ENCODE measurements around the gene BORCS8. TPM values are rescaled to one million over a fixed set of nuclear protein-coding genes. Genes with fewer than 3 reads are reported as not detected.

BORCS8 gene
- total RNA-seq, 4 donors from 2014 or later = 4.4 to 15.2 (median 10.9) TPM

DNA sequence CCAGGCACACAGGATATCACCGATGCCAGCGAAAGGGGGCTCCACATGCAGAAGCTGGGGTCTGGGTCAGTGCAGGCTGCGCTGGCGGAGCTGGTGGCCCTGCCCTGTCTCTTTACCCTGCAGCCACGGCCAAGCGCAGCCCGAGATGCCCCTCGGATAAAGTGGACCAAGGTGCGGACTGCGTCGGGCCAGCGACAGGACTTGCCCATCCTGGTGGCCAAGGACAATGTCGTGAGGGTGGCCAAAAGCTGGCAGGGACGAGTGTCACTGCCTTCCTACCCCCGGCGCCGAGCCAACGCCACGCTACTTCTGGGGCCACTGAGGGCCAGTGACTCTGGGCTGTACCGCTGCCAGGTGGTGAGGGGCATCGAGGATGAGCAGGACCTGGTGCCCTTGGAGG lies 27.0 kb upstream of the BORCS8 start:
- TF ChIP-seq POLR2A (IDR thresholded peaks at IDR 0.05) = no peak
- TF ChIP-seq, protein P1, sequence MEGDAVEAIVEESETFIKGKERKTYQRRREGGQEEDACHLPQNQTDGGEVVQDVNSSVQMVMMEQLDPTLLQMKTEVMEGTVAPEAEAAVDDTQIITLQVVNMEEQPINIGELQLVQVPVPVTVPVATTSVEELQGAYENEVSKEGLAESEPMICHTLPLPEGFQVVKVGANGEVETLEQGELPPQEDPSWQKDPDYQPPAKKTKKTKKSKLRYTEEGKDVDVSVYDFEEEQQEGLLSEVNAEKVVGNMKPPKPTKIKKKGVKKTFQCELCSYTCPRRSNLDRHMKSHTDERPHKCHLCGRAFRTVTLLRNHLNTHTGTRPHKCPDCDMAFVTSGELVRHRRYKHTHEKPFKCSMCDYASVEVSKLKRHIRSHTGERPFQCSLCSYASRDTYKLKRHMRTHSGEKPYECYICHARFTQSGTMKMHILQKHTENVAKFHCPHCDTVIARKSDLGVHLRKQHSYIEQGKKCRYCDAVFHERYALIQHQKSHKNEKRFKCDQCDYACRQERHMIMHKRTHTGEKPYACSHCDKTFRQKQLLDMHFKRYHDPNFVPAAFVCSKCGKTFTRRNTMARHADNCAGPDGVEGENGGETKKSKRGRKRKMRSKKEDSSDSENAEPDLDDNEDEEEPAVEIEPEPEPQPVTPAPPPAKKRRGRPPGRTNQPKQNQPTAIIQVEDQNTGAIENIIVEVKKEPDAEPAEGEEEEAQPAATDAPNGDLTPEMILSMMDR (IDR thresholded peaks at IDR 0.05) = no peak
- 87 to 88% methylated on average over 21 of the region's 21 CpGs for WGBS, 2 donors
- intact Hi-C loops (cut with DNase I; ENCODE audit: low total_unique reads) = no loop called here
- DNase-seq (ENCODE audit: low spot score in 2 of 2) = no peak
- no peak overlapping the region for H3K4me3 ChIP-seq (ENCODE audit: low read depth, poor library complexity, severe bottlenecking)

DNA sequence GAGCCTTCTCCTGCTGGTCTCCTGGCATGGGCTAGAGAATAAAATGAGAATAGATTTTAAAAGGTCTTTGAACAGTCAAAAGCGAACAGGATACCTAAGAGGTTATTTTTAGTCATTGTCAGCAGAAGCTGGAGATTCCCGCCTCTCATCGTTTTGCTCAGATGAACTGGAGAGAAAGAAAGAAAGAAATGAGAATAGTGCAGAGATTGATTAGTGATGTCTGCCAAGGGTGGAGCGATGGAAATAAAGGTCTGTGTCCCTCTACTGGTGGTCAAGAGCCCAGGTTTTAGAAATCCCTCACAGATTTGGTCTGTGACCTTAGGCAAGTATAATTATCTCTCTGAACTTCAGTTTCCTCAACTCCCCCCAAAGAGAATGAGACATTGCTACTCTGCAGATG lies 25.1 kb upstream of the BORCS8 start:
- intact Hi-C loops (cut with DNase I; ENCODE audit: low total_unique reads) = no loop called here
- no peak for DNase-seq (ENCODE audit: low spot score in 2 of 2)
- TF ChIP-seq POLR2A (IDR thresholded peaks at IDR 0.05) = no peak
- TF ChIP-seq, protein P1 (IDR thresholded peaks at IDR 0.05) = no peak
- no peak overlapping the region for H3K4me3 ChIP-seq (ENCODE audit: low read depth, poor library complexity, severe bottlenecking)
- WGBS, 2 donors = 41 to 60% methylated on average over 4 of the region's 4 CpGs

DNA sequence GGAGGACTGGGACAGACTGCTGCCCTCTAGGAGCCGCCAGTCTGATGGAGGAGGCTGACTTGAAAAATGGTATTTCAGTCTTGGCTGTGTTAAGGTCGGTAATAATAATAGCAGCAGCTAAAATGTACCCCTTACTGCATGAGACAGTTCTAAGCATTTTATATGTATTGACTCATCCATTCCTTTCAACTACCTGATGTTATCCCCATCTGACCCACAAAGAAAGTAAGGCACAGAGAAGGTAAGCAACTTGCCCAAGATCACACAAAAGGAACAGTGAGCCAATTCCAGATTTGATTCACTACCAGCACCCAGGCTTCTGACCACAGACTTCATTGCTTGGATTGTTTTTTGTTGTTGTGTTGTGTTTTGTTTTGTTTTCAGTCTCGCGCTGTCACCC lies 23.8 kb upstream of the BORCS8 start:
- 72 to 83% methylated on average over 4 of the region's 4 CpGs for WGBS, 2 donors
- no peak overlapping the region for H3K4me3 ChIP-seq (ENCODE audit: low read depth, poor library complexity, severe bottlenecking)
- no peak for DNase-seq (ENCODE audit: low spot score in 2 of 2)
- intact Hi-C loops (cut with DNase I; ENCODE audit: low total_unique reads) = no loop called here
- TF ChIP-seq POLR2A (IDR thresholded peaks at IDR 0.05) = no peak
- TF ChIP-seq, protein P1 (IDR thresholded peaks at IDR 0.05) = no peak

DNA sequence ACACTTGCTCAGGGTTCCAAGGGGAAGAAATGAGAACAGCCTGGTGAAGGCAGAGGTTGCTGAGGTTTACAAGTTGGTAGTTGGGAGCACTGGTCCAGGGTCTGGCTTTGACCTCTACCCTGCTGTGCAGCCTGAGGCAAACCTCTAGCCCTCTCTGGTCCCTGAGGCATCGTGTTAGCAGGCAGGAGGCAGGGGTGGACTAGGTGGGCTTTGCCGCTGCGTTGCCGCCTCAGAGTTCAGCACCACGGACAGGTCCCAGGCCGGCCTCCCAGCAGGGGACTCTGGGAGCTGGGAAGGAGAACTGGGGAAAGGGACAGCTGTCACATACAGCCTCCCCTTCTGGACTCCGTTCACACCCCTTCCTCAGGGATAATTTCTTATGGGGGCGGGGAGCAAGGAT lies 22.9 kb upstream of the BORCS8 start:
- WGBS, 2 donors = 3% methylated on average over 4 to 8 of the region's 8 CpGs
- intact Hi-C loops (cut with DNase I; ENCODE audit: low total_unique reads) = no loop called here
- H3K4me3 ChIP-seq (ENCODE audit: low read depth, poor library complexity, severe bottlenecking) = no peak overlapping the region
- no peak for TF ChIP-seq POLR2A (IDR thresholded peaks at IDR 0.05)
- TF ChIP-seq, protein P1 (IDR thresholded peaks at IDR 0.05) = no peak
- DNase-seq (ENCODE audit: low spot score in 2 of 2) = no peak

DNA sequence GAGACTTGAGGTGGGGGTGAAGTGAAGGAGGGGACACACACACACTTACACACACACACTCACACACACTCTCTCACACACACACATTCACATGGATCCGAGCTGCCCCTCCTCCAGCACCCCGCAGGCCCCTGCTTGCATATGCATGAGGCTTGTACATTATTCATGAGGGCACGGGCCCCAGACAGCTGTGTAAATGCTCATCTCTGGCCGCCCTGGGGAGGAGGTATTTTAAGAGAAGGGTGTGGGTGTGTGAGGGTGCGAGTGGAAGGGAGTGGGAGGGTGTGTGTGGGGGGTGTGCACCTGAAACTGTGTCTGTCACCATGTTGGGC lies 22.2 kb upstream of the BORCS8 start:
- intact Hi-C loops (cut with DNase I; ENCODE audit: low total_unique reads) = no loop called here
- H3K4me3 ChIP-seq (ENCODE audit: low read depth, poor library complexity, severe bottlenecking) = no peak overlapping the region
- no peak for DNase-seq (ENCODE audit: low spot score in 2 of 2)
- TF ChIP-seq, protein P1 (IDR thresholded peaks at IDR 0.05) = no peak
- TF ChIP-seq POLR2A (IDR thresholded peaks at IDR 0.05) = no peak
- 0 to 3% methylated on average over 5 of the region's 5 CpGs for WGBS, 2 donors

DNA sequence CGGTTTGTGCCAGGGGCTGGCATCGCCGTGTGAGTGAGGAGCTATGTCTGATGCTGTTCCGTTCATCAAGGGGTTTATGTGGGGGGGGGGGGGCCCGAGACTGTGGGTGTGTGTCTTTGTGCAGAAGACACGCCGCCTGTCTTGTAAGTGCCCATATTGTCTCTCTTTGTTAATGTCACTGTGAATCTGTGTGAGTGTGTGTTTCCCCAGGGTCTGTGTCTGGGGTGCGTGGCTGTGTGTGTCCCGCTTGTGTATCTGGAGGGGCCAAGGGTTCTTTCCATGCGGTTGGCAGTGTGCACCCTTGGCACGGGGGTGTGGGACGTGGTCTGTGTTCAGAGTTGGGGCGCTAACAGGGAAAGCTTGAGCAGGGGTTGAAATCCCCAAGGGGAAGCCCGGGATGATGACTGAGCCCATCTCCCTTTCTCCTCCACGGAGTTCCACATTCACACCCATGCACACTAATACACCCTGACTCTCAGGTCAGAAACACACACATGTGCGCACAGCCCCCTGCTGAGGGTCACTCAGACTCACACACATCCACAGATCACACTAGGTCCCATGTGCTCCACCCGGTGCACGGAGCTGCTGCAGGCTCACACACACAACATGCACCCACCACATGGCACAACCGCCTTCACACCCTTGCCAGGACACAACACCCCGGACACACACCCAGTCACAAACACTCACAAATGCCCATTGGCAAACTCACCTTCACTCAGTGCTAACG lies 21.6 kb upstream of the BORCS8 start:
- no peak for TF ChIP-seq POLR2A (IDR thresholded peaks at IDR 0.05)
- TF ChIP-seq, protein P1 (IDR thresholded peaks at IDR 0.05) = no peak
- H3K4me3 ChIP-seq (ENCODE audit: low read depth, poor library complexity, severe bottlenecking) = no peak overlapping the region
- intact Hi-C loops (cut with DNase I; ENCODE audit: low total_unique reads) = no loop called here
- no peak for DNase-seq (ENCODE audit: low spot score in 2 of 2)
- WGBS, 2 donors = 39 to 48% methylated on average over 18 to 21 of the region's 21 CpGs
